Activated CD4-positive, alpha-beta T cell treated with anti-CD3 and anti-CD28 coated beads, Interleukin-2, amount 10 ng/mL, durations not matched to agents 24 days and 14 days (primary cell): ENCODE data around the gene OXCT1. TPM values are rescaled to one million over a fixed set of nuclear protein-coding genes. Genes with fewer than 3 reads are reported as not detected.

Source experiments
- DNase-seq: peaks from one replicate; pipeline ENCODE4 v3.0.0; 2022
- H3K27ac Mint-ChIP-seq: one replicate; pipeline ENCODE4 v1.8.0; 2022; ENCODE audit warnings: mild to moderate bottlenecking, mixed read lengths
- H3K27me3 Mint-ChIP-seq: one replicate; pipeline ENCODE4 v1.8.0; 2022; ENCODE audit warnings: mixed read lengths
- H3K36me3 Mint-ChIP-seq: one replicate; pipeline ENCODE4 v1.8.0; 2022; ENCODE audit warnings: low read depth, mild to moderate bottlenecking, mixed read lengths
- H3K4me1 Mint-ChIP-seq: one replicate; pipeline ENCODE4 v1.8.0; 2021; ENCODE audit warnings: mixed read lengths
- H3K4me3 Mint-ChIP-seq: one replicate; pipeline ENCODE4 v1.8.0; 2022; ENCODE audit warnings: mild to moderate bottlenecking, moderate library complexity, mixed read lengths
- H3K9me3 Mint-ChIP-seq: one replicate; pipeline ENCODE4 v1.8.0; 2021; ENCODE audit warnings: mixed read lengths
- intact Hi-C: fragments of 100-400 bp; cut with micrococcal nuclease; formaldehyde crosslinking; loops from one replicate; pipeline ENCODE4 v1.15.1; 2023
- total RNA-seq: library from RNA; stranded (reverse); gene quantifications from 2 replicates; pipeline ENCODE4 v1.2.3, GENCODE V29; 2022

The OXCT1 gene
- total RNA-seq, 1 donor from 2014 or later, result 92.6 TPM

- DNase-seq, result no peak
- no peak overlapping the region for H3K27ac Mint-ChIP-seq
- no peaks in the 10 kb centered on the region for H3K36me3 Mint-ChIP-seq
- H3K9me3 Mint-ChIP-seq, result no peaks in the 10 kb centered on the region
- peaks cover 6% of the 10 kb centered on the region for H3K4me1 Mint-ChIP-seq
- H3K27me3 Mint-ChIP-seq, result peaks cover 3% of the 10 kb centered on the region
- intact Hi-C loops, result no loop called here
- no peak overlapping the region for H3K4me3 Mint-ChIP-seq
Observed at GRCh38 chr5:41883243-41883642, 13.0 kb upstream of the OXCT1 start.

DNA sequence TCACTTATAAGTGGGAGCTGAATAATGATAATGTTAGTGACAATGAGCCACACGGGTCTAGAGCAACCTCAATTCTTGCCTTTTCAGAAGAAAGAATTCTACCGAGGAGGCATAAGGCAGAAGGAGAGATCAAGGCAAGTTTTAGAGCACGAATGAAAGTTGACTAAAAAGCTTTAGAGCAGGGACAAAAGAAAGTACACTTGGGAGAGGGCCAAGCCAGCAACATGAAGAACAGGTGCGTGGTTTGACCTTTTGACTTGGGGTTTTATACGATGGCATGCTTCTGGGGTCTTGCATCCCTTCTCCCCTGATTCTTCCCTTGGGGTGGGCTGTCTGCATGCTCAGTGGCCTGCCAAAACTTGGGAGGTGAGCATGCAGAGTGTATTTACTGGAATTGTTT is 12.5 kb upstream of the OXCT1 start:
- Mint-ChIP-seq H3K27ac (no peak overlapping the region), H3K27me3 (peaks cover 3% of the 10 kb centered on the region), H3K4me1 (peaks cover 6% of the 10 kb centered on the region), H3K9me3 (no peaks in the 10 kb centered on the region), H3K36me3 (no peaks in the 10 kb centered on the region), H3K4me3 (no peak overlapping the region)
- no peak for DNase-seq
- intact Hi-C loops, result no loop called here

- intact Hi-C loops, result no loop called here
- Mint-ChIP-seq H3K9me3 (no peaks in the 10 kb centered on the region), H3K27ac (no peak overlapping the region), H3K4me3 (no peak overlapping the region), H3K27me3 (peaks cover 2% of the 10 kb centered on the region), H3K36me3 (no peaks in the 10 kb centered on the region), H3K4me1 (peaks cover 16% of the 10 kb centered on the region)
- no peak for DNase-seq
Observed at GRCh38 chr5:41878643-41879478, 8.6 kb upstream of the OXCT1 start.

DNA sequence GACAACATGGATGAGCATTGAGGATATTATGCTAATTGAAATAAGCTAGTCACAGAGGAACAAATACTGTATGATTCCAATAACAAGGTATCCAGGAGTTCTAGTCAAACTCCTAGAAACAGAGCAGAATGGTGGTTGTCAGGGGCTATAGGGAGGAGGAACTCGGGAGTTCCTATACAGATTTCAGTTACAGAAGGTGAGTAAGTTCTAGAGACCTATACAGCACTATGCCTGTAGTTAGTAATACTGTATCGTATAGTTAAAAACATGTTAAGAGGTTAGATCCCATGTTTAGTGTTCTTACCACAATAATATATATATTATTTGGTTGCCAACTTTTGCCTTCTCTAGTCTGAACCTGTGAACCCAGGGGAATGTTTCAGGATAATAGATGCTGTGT is 7.9 kb upstream of the OXCT1 start:
- intact Hi-C loops, result no loop called here
- Mint-ChIP-seq H3K27ac (no peak overlapping the region), H3K9me3 (no peaks in the 10 kb centered on the region), H3K4me3 (no peak overlapping the region), H3K36me3 (no peaks in the 10 kb centered on the region), H3K4me1 (peaks cover 14% of the 10 kb centered on the region), H3K27me3 (peaks cover 2% of the 10 kb centered on the region)
- no peak for DNase-seq

DNA sequence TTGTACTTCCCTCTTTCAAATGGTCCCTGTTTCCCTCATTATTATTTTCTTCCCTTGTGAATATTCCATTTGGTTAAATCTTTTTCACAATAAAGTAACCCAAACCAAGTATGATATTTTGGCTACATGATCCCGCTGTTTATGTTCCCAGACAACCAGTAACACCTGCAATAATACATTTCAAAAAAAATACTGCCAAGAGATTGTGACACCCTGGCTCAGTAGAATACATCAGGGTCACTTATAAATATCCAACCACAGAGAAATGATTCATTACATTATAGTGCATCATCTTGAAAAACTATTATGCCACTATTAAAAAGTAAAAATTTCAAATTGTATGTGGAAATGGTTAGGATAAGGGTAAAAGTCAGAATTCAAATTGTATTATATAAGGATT is 7.2 kb upstream of the OXCT1 start:
- no peak for DNase-seq
- Mint-ChIP-seq H3K4me3 (no peak overlapping the region), H3K4me1 (peaks cover 14% of the 10 kb centered on the region), H3K27me3 (peaks cover 2% of the 10 kb centered on the region), H3K27ac (no peak overlapping the region), H3K36me3 (no peaks in the 10 kb centered on the region), H3K9me3 (no peaks in the 10 kb centered on the region)
- intact Hi-C loops, result no loop called here

DNA sequence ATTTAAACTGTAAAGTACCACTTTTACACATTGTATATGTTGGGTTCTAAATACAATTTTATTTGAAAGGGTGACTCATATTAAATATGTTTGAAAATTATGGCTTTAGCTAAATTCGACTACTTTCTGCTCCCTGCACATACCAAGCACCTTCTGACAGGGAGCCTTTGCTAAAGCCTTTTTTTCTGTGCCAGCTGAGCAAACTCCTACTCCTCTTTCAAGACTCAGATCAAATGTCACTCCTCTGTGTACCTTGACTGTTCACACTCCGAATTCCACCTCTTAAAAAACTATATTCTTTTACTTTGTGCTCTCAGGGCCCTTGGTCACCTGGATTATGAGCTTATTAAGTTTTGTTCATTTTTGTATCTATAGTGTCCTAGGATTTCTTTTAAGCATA is 6.5 kb upstream of the OXCT1 start:
- H3K4me1 Mint-ChIP-seq, result peaks cover 14% of the 10 kb centered on the region
- H3K9me3 Mint-ChIP-seq, result no peaks in the 10 kb centered on the region
- intact Hi-C loops, result no loop called here
- H3K36me3 Mint-ChIP-seq, result no peaks in the 10 kb centered on the region
- H3K27me3 Mint-ChIP-seq, result peaks cover 2% of the 10 kb centered on the region
- no peak overlapping the region for H3K27ac Mint-ChIP-seq
- no peak overlapping the region for H3K4me3 Mint-ChIP-seq
- no peak for DNase-seq

GRCh38 chr5:41875121-41875520 is 4.9 kb upstream of the OXCT1 start:
- intact Hi-C loops, result no loop called here
- no peak overlapping the region for H3K27ac Mint-ChIP-seq

DNA sequence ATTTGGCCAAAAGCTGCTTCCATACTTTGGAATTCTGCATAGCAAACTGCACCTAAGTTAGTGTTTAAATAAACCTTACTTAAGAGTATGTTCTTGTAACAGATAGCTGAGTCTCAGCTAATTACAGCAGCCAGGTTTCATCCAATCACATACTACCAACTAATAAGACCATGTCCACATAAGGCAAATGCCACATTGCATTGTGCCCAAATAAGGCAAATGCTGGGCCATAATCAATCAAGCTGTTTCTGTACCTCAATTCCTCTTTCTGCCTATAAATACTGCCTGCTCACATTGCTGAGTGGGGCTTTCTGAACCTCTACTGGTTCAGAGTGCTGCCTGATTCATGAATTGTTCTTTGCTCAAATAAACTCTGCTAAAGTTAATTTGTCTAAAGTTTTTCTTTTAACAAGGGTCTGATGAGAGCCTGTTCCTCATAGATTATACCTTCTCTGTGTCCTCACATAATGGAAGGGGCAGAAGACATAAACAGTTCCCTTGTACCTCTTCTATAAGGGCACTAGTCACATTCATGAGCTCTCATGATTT is 4.4 kb upstream of the OXCT1 start:
- H3K36me3 Mint-ChIP-seq, result no peaks in the 10 kb centered on the region
- H3K4me1 Mint-ChIP-seq, result peaks cover 21% of the 10 kb centered on the region
- H3K27ac Mint-ChIP-seq, result no peak overlapping the region
- H3K9me3 Mint-ChIP-seq, result no peaks in the 10 kb centered on the region
- DNase-seq, result no peak
- intact Hi-C loops, result no loop called here
- H3K27me3 Mint-ChIP-seq, result peaks cover 2% of the 10 kb centered on the region
- no peak overlapping the region for H3K4me3 Mint-ChIP-seq

More at GRCh38 chr5:41875121-41875520, 4.9 kb upstream of the OXCT1 start:
- no peak overlapping the region for H3K4me3 Mint-ChIP-seq
- DNase-seq, result no peak
- peaks cover 21% of the 10 kb centered on the region for H3K4me1 Mint-ChIP-seq
- H3K36me3 Mint-ChIP-seq, result no peaks in the 10 kb centered on the region
- peaks cover 2% of the 10 kb centered on the region for H3K27me3 Mint-ChIP-seq
- H3K9me3 Mint-ChIP-seq, result no peaks in the 10 kb centered on the region

GRCh38 chr5:41871852-41872251 is 1.6 kb upstream of the OXCT1 start:
- no peak for DNase-seq
- Mint-ChIP-seq H3K4me1 (peaks cover 40% of the 10 kb centered on the region), H3K27me3 (no peaks in the 10 kb centered on the region), H3K36me3 (peaks cover 16% of the 10 kb centered on the region), H3K4me3 (no peak overlapping the region), H3K9me3 (no peaks in the 10 kb centered on the region), H3K27ac (no peak overlapping the region)
- intact Hi-C loops, result loop anchor here (2.0 kb wide), 1 partner anchor 21 kb away; no protein-coding TSS in a partner anchor

- no peaks in the 10 kb centered on the region for H3K27me3 Mint-ChIP-seq
- H3K4me3 Mint-ChIP-seq, result peak overlapping the region; percentile 92
- peaks cover 23% of the 10 kb centered on the region for H3K36me3 Mint-ChIP-seq
- H3K4me1 Mint-ChIP-seq, result peaks cover 48% of the 10 kb centered on the region
- peak overlapping the region; percentile 85 for H3K27ac Mint-ChIP-seq
- DNase-seq, result no peak
- H3K9me3 Mint-ChIP-seq, result no peaks in the 10 kb centered on the region
- intact Hi-C loops, result loop anchor here (1.0 to 2.0 kb wide), 4 partner anchors 14 to 55 kb away; partner anchors contain the start of genes FBXO4 and RIMOC1
Observed at GRCh38 chr5:41870627-41871048, 413 bp upstream of the OXCT1 start.

DNA sequence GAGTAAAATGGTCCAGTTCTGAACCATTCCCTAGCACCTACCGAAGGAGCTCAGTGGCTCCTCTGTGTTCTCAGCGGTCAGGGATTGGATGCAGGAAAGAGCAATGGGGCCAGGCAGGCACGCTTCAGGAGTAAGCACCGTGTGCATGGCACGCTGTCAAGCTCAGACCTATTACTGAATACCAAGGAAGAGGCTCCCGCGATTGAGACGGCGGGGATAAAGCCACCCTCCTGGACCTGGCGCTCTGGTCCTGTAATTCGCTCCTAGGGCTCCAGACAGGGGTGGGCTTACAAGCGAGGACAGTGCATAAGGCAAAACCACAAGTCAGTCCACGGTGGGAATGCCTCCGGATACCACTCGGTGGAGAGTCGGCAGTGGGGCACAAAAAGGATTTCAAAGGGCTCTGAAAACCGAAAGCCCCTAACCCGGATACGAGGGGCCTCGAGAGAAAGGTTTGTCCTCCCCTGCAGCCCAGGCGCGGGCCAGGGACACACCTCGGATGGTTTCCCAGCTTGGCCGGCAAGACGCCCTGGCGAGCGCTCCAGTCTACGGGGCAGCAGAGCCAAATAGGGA is 988 bp downstream of the OXCT1 start:
- Mint-ChIP-seq H3K36me3 (peaks cover 23% of the 10 kb centered on the region), H3K4me1 (peaks cover 48% of the 10 kb centered on the region), H3K4me3 (peak overlapping the region; percentile 92), H3K9me3 (no peaks in the 10 kb centered on the region), H3K27ac (peak overlapping the region; percentile 85), H3K27me3 (no peaks in the 10 kb centered on the region)
- intact Hi-C loops, result no loop called here
- DNase-seq, result no peak

GRCh38 chr5:41863871-41864486 is 6.2 kb downstream of the OXCT1 start:
- DNase-seq, result no peak
- Mint-ChIP-seq H3K4me1 (peaks cover 52% of the 10 kb centered on the region), H3K4me3 (peak overlapping the region; percentile 27), H3K36me3 (peaks cover 45% of the 10 kb centered on the region), H3K27me3 (no peaks in the 10 kb centered on the region), H3K27ac (peak overlapping the region; percentile 48), H3K9me3 (no peaks in the 10 kb centered on the region)
- intact Hi-C loops, result no loop called here

- Mint-ChIP-seq H3K4me3 (peak overlapping the region; percentile 13), H3K36me3 (peaks cover 33% of the 10 kb centered on the region), H3K27me3 (no peaks in the 10 kb centered on the region), H3K9me3 (no peaks in the 10 kb centered on the region), H3K27ac (peak overlapping the region; percentile 49), H3K4me1 (peaks cover 18% of the 10 kb centered on the region)
- DNase-seq, result no peak
- intact Hi-C loops, result loop anchor here (5.0 to 10.0 kb wide), 3 partner anchors 148 to 906 kb away; no protein-coding TSS in a partner anchor
Observed at GRCh38 chr5:41858890-41859289, 11.3 kb downstream of the OXCT1 start.

DNA sequence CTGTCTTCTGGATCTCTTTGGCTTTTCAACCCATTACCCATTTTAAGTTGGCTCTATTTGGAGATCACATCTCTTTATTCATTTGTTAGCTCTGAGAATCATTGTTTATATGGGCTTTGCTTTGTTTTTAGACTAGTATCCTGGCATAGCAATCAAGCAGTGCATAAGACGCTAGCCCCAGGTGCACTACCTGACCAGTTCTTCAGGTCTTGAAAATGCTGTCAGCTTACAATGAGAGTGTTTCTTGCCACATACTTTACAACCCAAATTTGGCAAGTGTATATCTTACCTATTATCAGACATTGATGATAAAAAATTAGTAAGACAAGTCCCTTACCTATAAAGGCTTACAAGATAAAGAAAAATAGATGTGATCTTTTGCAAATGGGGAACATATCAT is 12.2 kb downstream of the OXCT1 start:
- intact Hi-C loops, result loop anchor here (5.0 to 10.0 kb wide), 3 partner anchors 149 to 907 kb away; no protein-coding TSS in a partner anchor
- Mint-ChIP-seq H3K27me3 (no peaks in the 10 kb centered on the region), H3K4me1 (peaks cover 11% of the 10 kb centered on the region), H3K36me3 (peaks cover 37% of the 10 kb centered on the region), H3K9me3 (no peaks in the 10 kb centered on the region), H3K4me3 (no peak overlapping the region), H3K27ac (no peak overlapping the region)
- DNase-seq, result no peak
